H9 (cell line): Measurements from ENCODE around the gene HASPIN. TPM values are rescaled to one million over a fixed set of nuclear protein-coding genes. Genes with fewer than 3 reads are reported as not detected.

ENCODE experiments used
- DNase-seq: peaks from one replicate; pipeline ENCODE4 v3.0.0-alpha.2; 2017
- H2AFZ ChIP-seq: one replicate; pipeline ENCODE4 v1.6.1; 2013; ENCODE audit warnings: mild to moderate bottlenecking, low read length, control low read depth, moderate library complexity
- H2AK5ac ChIP-seq: 2 replicates; pipeline ENCODE4 v1.6.1; 2013; ENCODE audit warnings: low read length, control low read depth, mixed read lengths; ENCODE audit not compliant: insufficient read length
- H2BK120ac ChIP-seq: one replicate; pipeline ENCODE4 v1.6.1; 2013; ENCODE audit warnings: low read depth, mild to moderate bottlenecking, low read length, control low read depth, inconsistent platforms; ENCODE audit not compliant: poor library complexity, severe bottlenecking
- H2BK12ac ChIP-seq: 2 replicates; pipeline ENCODE4 v1.6.1; 2013; ENCODE audit warnings: low read length, control low read depth, mixed read lengths, low read depth; ENCODE audit not compliant: insufficient read length
- H2BK15ac ChIP-seq: 2 replicates; pipeline ENCODE4 v1.6.1; 2013; ENCODE audit warnings: low read depth, low read length, control low read depth
- H2BK20ac ChIP-seq: one replicate; pipeline ENCODE4 v1.6.1; 2013; ENCODE audit warnings: low read depth, mild to moderate bottlenecking, low read length, control low read depth, inconsistent platforms; ENCODE audit not compliant: poor library complexity, severe bottlenecking
- H2BK5ac ChIP-seq: 2 replicates; pipeline ENCODE4 v1.6.1; 2013; ENCODE audit warnings: low read length, control low read depth, mixed read lengths; ENCODE audit not compliant: insufficient read length
- H3K14ac ChIP-seq: 2 replicates; pipeline ENCODE4 v1.6.1; 2013; ENCODE audit warnings: low read length, control low read depth; ENCODE audit not compliant: insufficient read depth
- H3K18ac ChIP-seq: 2 replicates; pipeline ENCODE4 v1.6.1; 2013; ENCODE audit warnings: low read depth, mild to moderate bottlenecking, mixed read lengths, low read length, control low read depth; ENCODE audit not compliant: insufficient read length
- H3K23ac ChIP-seq: 2 replicates; pipeline ENCODE4 v1.6.1; 2013; ENCODE audit warnings: low read length, control low read depth, mixed read lengths, low read depth; ENCODE audit not compliant: insufficient read length
- H3K23me2 ChIP-seq: 2 replicates; pipeline ENCODE4 v1.6.1; 2013; ENCODE audit warnings: low read depth, mild to moderate bottlenecking, mixed read lengths, low read length, control low read depth; ENCODE audit not compliant: insufficient read length, poor library complexity, severe bottlenecking
- H3K27ac ChIP-seq: 2 replicates; pipeline ENCODE4 v1.5.1; 2013; ENCODE audit warnings: low read length, control low read depth, mixed read lengths, low read depth; ENCODE audit not compliant: insufficient read length
- H3K27me3 ChIP-seq: 2 replicates; pipeline ENCODE4 v1.6.1; 2013; ENCODE audit warnings: low read length, control low read depth, inconsistent platforms; ENCODE audit not compliant: insufficient read depth
- H3K4ac ChIP-seq: 2 replicates; pipeline ENCODE4 v1.6.1; 2013; ENCODE audit warnings: low read depth, mild to moderate bottlenecking, control low read depth, inconsistent platforms, low read length, moderate library complexity
- H3K4me1 ChIP-seq: 2 replicates; pipeline ENCODE4 v1.6.1; 2013; ENCODE audit warnings: low read length, control low read depth, inconsistent platforms; ENCODE audit not compliant: insufficient read depth
- H3K4me2 ChIP-seq: 2 replicates; pipeline ENCODE4 v1.6.1; 2013; ENCODE audit warnings: low read length, control low read depth, mixed read lengths; ENCODE audit not compliant: insufficient read length, insufficient read depth
- H3K56ac ChIP-seq: 2 replicates; pipeline ENCODE4 v1.6.1; 2013; ENCODE audit warnings: low read depth, mild to moderate bottlenecking, mixed read lengths, low read length, control low read depth; ENCODE audit not compliant: insufficient read length
- H3K79me1 ChIP-seq: 2 replicates; pipeline ENCODE4 v1.6.1; 2013; ENCODE audit warnings: low read depth, mild to moderate bottlenecking, moderate library complexity, low read length, control low read depth, inconsistent platforms; ENCODE audit not compliant: insufficient read depth, poor library complexity, severe bottlenecking
- H3K79me2 ChIP-seq: 2 replicates; pipeline ENCODE4 v1.6.1; 2013; ENCODE audit warnings: low read length, control low read depth, inconsistent platforms; ENCODE audit not compliant: insufficient read depth
- H3K9ac ChIP-seq: 2 replicates; pipeline ENCODE4 v1.6.1; 2013; ENCODE audit warnings: low read length, control low read depth, mixed read lengths; ENCODE audit not compliant: insufficient read length; ENCODE audit errors: extremely low read depth
- H3K9me3 ChIP-seq: one replicate; pipeline ENCODE4 v1.6.1; 2013; ENCODE audit warnings: low read depth, low read length, inconsistent platforms; ENCODE audit not compliant: control insufficient read depth
- H3T11ph ChIP-seq: one replicate; pipeline ENCODE4 v1.6.1; 2013; ENCODE audit warnings: mild to moderate bottlenecking, low read length, control low read depth, inconsistent platforms
- H4K20me1 ChIP-seq: one replicate; pipeline ENCODE4 v1.6.1; 2013; ENCODE audit not compliant: control insufficient read depth, insufficient read length, insufficient read depth
- H4K5ac ChIP-seq: 2 replicates; pipeline ENCODE4 v1.6.1; 2013; ENCODE audit warnings: low read depth, mild to moderate bottlenecking, mixed read lengths, low read length, control low read depth; ENCODE audit not compliant: insufficient read length
- H4K8ac ChIP-seq: replicated peaks from 2 replicates; pipeline ENCODE4 v1.6.1; 2013; ENCODE audit warnings: low read length, control low read depth, mixed read lengths, low read depth; ENCODE audit not compliant: insufficient read length
- H4K91ac ChIP-seq: 2 replicates; pipeline ENCODE4 v1.6.1; 2013; ENCODE audit warnings: low read depth, mild to moderate bottlenecking, moderate library complexity, mixed read lengths, low read length, control low read depth; ENCODE audit not compliant: insufficient read length
- H3K27ac Mint-ChIP-seq, 3 experiments: 2 replicates in 2 of 3; 3 replicates in 1 of 3; pipeline ENCODE4 v1.8.0; 2020 to 2021; ENCODE audit warnings: mixed read lengths in 3 of 3, mild to moderate bottlenecking in 1 of 3, moderate library complexity in 1 of 3
- H3K27me3 Mint-ChIP-seq: 2 replicates; pipeline ENCODE4 v1.8.0; 2021; ENCODE audit warnings: low read depth, mild to moderate bottlenecking, moderate library complexity, mixed read lengths
- H3K36me3 Mint-ChIP-seq, 3 experiments: 2 replicates in 2 of 3; 3 replicates in 1 of 3; pipeline ENCODE4 v1.8.0; 2020 to 2021; ENCODE audit warnings: low read depth in 3 of 3, mixed read lengths in 3 of 3; ENCODE audit not compliant: insufficient read depth in 1 of 3
- H3K4me1 Mint-ChIP-seq, 2 experiments: 2 replicates each; pipeline ENCODE4 v1.8.0; 2020; ENCODE audit warnings: mixed read lengths in 2 of 2
- H3K4me3 Mint-ChIP-seq, 2 experiments: 2 replicates in 1 of 2; 3 replicates in 1 of 2; pipeline ENCODE4 v1.8.0; 2020 to 2021; ENCODE audit warnings: mild to moderate bottlenecking in 2 of 2, mixed read lengths in 2 of 2, moderate library complexity in 1 of 2
- H3K9me3 Mint-ChIP-seq, 2 experiments: 2 replicates in 1 of 2; 3 replicates in 1 of 2; pipeline ENCODE4 v1.8.0; 2020; ENCODE audit warnings: mild to moderate bottlenecking in 2 of 2, mixed read lengths in 2 of 2, moderate library complexity in 1 of 2
- WGBS: extraction: QIAGEN DNeasy Blood & Tissue Kit; methylation state at CpG from one replicate; pipeline ENCODE4 v1.1.7; 2013; ENCODE audit warnings: missing lambda C conversion rate, low lambda C conversion rate, mixed read lengths; ENCODE audit not compliant: insufficient read length; ENCODE audit errors: extremely low coverage; 5-methylcytosine and 5-hydroxymethylcytosine counted together
- total RNA-seq: library from RNA; stranded (reverse); gene quantifications from 2 replicates; pipeline ENCODE4 v1.2.1, GENCODE V29; 2021
- TF ChIP-seq, protein P1 (sequence below): fragments of 200-600 bp; sonication (generic); conservative IDR thresholded peaks from 3 replicates; pipeline ENCODE4 v1.8.0; 2021; ENCODE audit warnings: antibody characterized with exemption, mild to moderate bottlenecking

Gene HASPIN
- total RNA-seq, 1 experiment from 2014 or later: 26.6 TPM

DNA sequence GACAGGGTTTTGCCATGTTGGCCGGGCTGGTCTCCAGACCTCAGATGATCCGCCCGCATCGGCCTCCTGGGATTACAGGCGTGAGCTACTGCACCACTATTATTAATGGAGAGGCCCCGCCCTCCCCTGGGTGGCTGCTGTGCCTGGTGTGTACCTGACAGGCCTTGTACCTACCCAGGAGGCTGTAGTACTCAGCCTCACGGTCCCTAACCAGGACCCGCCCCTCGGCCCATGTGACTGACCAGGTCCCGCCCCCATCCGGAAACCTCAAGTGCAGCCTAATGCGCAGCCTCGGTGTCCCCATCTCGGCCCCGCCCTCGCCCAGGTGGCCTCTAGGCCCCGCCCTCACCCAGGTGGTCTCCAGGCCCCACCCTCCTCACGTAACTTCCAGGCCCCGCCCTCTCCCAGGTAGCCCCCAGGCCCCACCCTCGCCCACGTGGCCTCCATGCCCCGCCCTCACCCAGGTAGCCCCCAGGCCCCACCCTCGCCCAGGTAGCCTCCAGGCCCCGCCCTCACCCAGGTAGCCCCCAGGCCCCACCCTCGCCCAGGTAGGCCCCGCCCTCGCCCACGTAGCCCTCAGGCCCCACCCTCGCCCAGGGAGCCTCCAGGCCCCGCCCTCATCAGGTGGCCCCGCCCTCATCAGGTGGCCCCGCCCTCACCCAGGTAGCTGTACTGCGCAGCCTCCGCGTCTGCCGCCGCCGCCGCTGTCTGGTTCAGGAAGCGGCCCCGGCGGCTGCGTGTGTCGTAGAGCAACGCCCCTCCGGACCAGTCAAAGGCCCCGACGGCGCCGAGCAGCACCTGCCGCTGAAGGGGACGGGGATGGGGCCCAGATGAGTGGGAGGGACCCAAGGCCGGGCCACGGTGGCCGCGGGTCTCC lies 31.0 kb downstream of the HASPIN start:
- no peaks in the 10 kb centered on the region for H3K9me3 ChIP-seq
- H3K4ac ChIP-seq: no peak overlapping the region; the same call in 1 of the 2 replicates
- Mint-ChIP-seq H3K4me3 (peak overlapping the region; percentile 66 to 78), H3K27ac (no peak overlapping the region), H3K36me3 (peaks cover 2 to 6% (median 3%) of the 10 kb centered on the region in 3 experiments; a peak in 5 of 7 replicates), H3K4me1 (peaks cover 6 to 16% of the 10 kb centered on the region in 2 experiments), H3K9me3 (peaks cover 2 to 5% of the 10 kb centered on the region in 2 experiments; a peak in 3 of 5 replicates), H3K27me3 (peaks cover 5% of the 10 kb centered on the region)
- no peaks in the 10 kb centered on the region for H3K79me2 ChIP-seq
- DNase-seq: peak; percentile 100
- H3K14ac ChIP-seq: peak overlapping the region; percentile 74; the same call in 1 of the 2 replicates
- no peak overlapping the region for H4K8ac ChIP-seq
- no peak overlapping the region for H2BK15ac ChIP-seq
- no peak overlapping the region for H2AK5ac ChIP-seq
- no CpG with 5 or more reads among the region's 56 CpGs for WGBS
- no peak overlapping the region for H2BK120ac ChIP-seq
- H3K4me2 ChIP-seq: peak overlapping the region; percentile 70
- TF ChIP-seq, protein P1, sequence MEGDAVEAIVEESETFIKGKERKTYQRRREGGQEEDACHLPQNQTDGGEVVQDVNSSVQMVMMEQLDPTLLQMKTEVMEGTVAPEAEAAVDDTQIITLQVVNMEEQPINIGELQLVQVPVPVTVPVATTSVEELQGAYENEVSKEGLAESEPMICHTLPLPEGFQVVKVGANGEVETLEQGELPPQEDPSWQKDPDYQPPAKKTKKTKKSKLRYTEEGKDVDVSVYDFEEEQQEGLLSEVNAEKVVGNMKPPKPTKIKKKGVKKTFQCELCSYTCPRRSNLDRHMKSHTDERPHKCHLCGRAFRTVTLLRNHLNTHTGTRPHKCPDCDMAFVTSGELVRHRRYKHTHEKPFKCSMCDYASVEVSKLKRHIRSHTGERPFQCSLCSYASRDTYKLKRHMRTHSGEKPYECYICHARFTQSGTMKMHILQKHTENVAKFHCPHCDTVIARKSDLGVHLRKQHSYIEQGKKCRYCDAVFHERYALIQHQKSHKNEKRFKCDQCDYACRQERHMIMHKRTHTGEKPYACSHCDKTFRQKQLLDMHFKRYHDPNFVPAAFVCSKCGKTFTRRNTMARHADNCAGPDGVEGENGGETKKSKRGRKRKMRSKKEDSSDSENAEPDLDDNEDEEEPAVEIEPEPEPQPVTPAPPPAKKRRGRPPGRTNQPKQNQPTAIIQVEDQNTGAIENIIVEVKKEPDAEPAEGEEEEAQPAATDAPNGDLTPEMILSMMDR: no peak
- H2BK20ac ChIP-seq: no peak overlapping the region
- no peak overlapping the region for H2BK5ac ChIP-seq
- H4K20me1 ChIP-seq: no peaks in the 10 kb centered on the region
- H4K91ac ChIP-seq: no peak overlapping the region
- H3K27ac ChIP-seq: peak overlapping the region; percentile 8
- H3K9ac ChIP-seq: peak overlapping the region; percentile 74
- H3K18ac ChIP-seq: peak overlapping the region; percentile 92
- no peak overlapping the region for H3K23ac ChIP-seq
- H3K56ac ChIP-seq: no peak overlapping the region
- H4K5ac ChIP-seq: no peak overlapping the region
- H3K23me2 ChIP-seq: peaks cover 3% of the 10 kb centered on the region
- no peak overlapping the region for H2AFZ ChIP-seq
- no peaks in the 10 kb centered on the region; the same call in 1 of the 2 replicates for H3K4me1 ChIP-seq
- no peaks in the 10 kb centered on the region for H3K79me1 ChIP-seq
- no peak overlapping the region for H3T11ph ChIP-seq
- H3K27me3 ChIP-seq: no peaks in the 10 kb centered on the region
- H2BK12ac ChIP-seq: no peak overlapping the region
